K562 (cell line): ENCODE data around the gene AP2S1. TPM values are rescaled to one million over a fixed set of nuclear protein-coding genes. Genes with fewer than 3 reads are reported as not detected.
A peak's percentile ranks its signal among the peaks of the same experiment; 100 is the strongest.

Experiments used
- CC2D1A ChIP-seq: fragments of 450-650 bp; IDR thresholded peaks from 2 replicates; pipeline ENCODE4 v1.6.1; 2017; ENCODE audit warnings: mild to moderate bottlenecking
- CSDE1 ChIP-seq, 2 experiments: fragments of 450-650 bp; IDR thresholded peaks; 2 replicates each; pipeline ENCODE4 v1.6.1; 2016; ENCODE audit warnings: mild to moderate bottlenecking in 1 of 2
- DPF2 ChIP-seq: fragments of 450-650 bp; IDR thresholded peaks from 2 replicates; pipeline ENCODE4 v1.6.1; 2016
- ETV5 ChIP-seq: sonication (generic); formaldehyde crosslinking; IDR thresholded peaks from 2 replicates; pipeline ENCODE4 v1.4.0; 2020; ENCODE audit warnings: low read depth, mild to moderate bottlenecking, missing genetic modification reagents
- HNRNPL ChIP-seq: fragments of 200-400 bp; formaldehyde crosslinking; IDR thresholded peaks from 2 replicates; pipeline ENCODE4 v1.6.1; 2017; ENCODE audit warnings: low read depth, mild to moderate bottlenecking, low read length
- MCM2 ChIP-seq: fragments of 450-650 bp; IDR thresholded peaks from 2 replicates; pipeline ENCODE4 v1.6.1; 2017; ENCODE audit warnings: low read depth, mild to moderate bottlenecking
- PCBP2 ChIP-seq: fragments of 200-400 bp; formaldehyde crosslinking; IDR thresholded peaks from 2 replicates; pipeline ENCODE4 v1.6.1; 2018; ENCODE audit warnings: low read length, low read depth, mild to moderate bottlenecking, moderate library complexity; ENCODE audit not compliant: poor library complexity, severe bottlenecking
- SMARCA4 ChIP-seq: fragments of 450-650 bp; IDR thresholded peaks from 2 replicates; pipeline ENCODE4 v1.6.1; 2016
- THAP7 ChIP-seq: fragments of 250-450 bp; sonication (Bioruptor Pico); IDR thresholded peaks from 2 replicates; pipeline ENCODE4 v1.5.0; 2021
- ZNF133 ChIP-seq: fragments of 250-450 bp; sonication (Bioruptor Pico); IDR thresholded peaks from 2 replicates; pipeline ENCODE4 v1.4.0; 2020; ENCODE audit warnings: mild to moderate bottlenecking
- ZNF280B ChIP-seq: fragments of 250-450 bp; sonication (Bioruptor Pico); IDR thresholded peaks from 2 replicates; pipeline ENCODE4 v1.5.1; 2021; ENCODE audit warnings: mild to moderate bottlenecking
- ZNF384 ChIP-seq: IDR thresholded peaks from 2 replicates; pipeline ENCODE4 v1.6.1; 2012; ENCODE audit warnings: low read depth, low read length, improper control_type of control experiment
- ZNF707 ChIP-seq: fragments of 250-450 bp; sonication (Bioruptor Pico); conservative IDR thresholded peaks from 2 replicates; pipeline ENCODE4 v1.8.0; 2022; ENCODE audit warnings: inconsistent platforms, mild to moderate bottlenecking, moderate library complexity
- polyA plus RNA-seq, 8 experiments: library from polyadenylated mRNA; depleted of rRNA in 4 of 8; stranded (reverse) in 5 of 8; unstranded in 3 of 8; fragments of >200 nt; fragmentation: Nextera tagmentation in 2 of 8; fragmentation: Illumina TruSeq in 1 of 8; extraction: Ambion mirVana in 2 of 8; extraction: Trizol in 1 of 8; gene quantifications; 2 replicates each; pipeline versions ENCODE4 v1.2.1 to v1.2.3, GENCODE V29; 2011 to 2014; ENCODE audit warnings: inconsistent platforms in 1 of 8, missing spikeins in 1 of 8
- total RNA-seq, 7 experiments: library from RNA; depleted of rRNA in 6 of 7; stranded (reverse); fragments of >200 nt in 6 of 7; fragmentation: Illumina TruSeq in 2 of 7; extraction: Trizol in 2 of 7; gene quantifications; 2 replicates each; pipeline versions ENCODE4 v1.2.1 to v1.2.3, GENCODE V29; 2011 to 2021; ENCODE audit warnings: low replicate concordance in 1 of 7
- TF ChIP-seq, protein P1 (sequence below), 2 experiments: IDR thresholded peaks; 2 replicates each; pipeline ENCODE4 v1.6.1; 2012; ENCODE audit warnings: improper control_type of control experiment in 2 of 2, low read depth in 2 of 2, low read length in 2 of 2, borderline replicate concordance in 1 of 2
- TF ChIP-seq, protein P2 (sequence below): fragments of 200-800 bp; sonication (Bioruptor generic); IDR thresholded peaks from 2 replicates; pipeline ENCODE4 v1.6.1; 2017; ENCODE audit warnings: missing genetic modification characterization, missing compliant biosample characterization
- TF ChIP-seq, protein P3 (sequence below): fragments of 200-800 bp; sonication (Bioruptor generic); IDR thresholded peaks from 2 replicates; pipeline ENCODE4 v1.6.1; 2017; ENCODE audit warnings: missing genetic modification characterization, missing compliant biosample characterization
- TF ChIP-seq, protein P4 (sequence below): conservative IDR thresholded peaks from 2 replicates; pipeline ENCODE4 v1.6.1; 2011; ENCODE audit warnings: low read depth, mild to moderate bottlenecking, low read length; ENCODE audit not compliant: control insufficient read depth
- TF ChIP-seq, protein P5 (sequence below): fragments of 250-450 bp; sonication (Bioruptor Pico); IDR thresholded peaks from 2 replicates; pipeline ENCODE4 v1.5.0; 2020; ENCODE audit warnings: mild to moderate bottlenecking

Gene AP2S1
- total and polyA plus RNA-seq, 9 of the 15 experiments (the other 6 are each of a cell fraction or from before 2014, with no cell fraction given), result 32.4 to 294 (median 136) TPM

DNA sequence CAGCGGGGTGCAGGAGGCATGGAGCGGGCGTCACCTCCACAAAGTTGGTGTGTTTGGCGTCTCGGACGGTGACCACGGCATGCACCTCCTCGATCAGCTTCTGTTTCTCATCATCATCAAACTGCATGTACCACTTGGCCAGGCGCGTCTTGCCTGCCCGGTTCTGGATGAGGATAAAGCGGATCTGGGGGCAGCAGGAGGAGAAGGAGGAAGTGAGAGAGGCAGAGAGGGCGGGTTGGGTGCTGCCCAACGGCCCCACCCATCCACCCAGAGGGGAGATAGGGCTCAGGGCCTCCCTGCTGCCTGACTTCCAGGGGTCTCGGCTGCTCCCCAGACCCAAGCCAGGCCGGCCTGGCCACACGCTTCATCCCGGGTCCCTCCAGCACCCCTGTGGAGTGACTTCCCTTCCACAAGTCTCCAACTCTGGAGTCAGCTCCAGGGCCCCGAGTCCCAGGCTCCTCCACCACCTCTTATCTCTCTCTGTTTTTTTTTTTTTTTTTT, 4.6 kb downstream of the AP2S1 start (continued):
- TF ChIP-seq HNRNPL (0 out of 2 replicates have a peak, but pooled peaks have one; percentile 60), ZNF384 (peak; percentile 98), ZNF707 (CRISPR knock-in tag) (no peak), CSDE1 (IDR thresholded peaks at IDR 0.05) (no peak), DPF2 (peak; percentile 63), THAP7 (CRISPR knock-in tag) (no peak), MCM2 (no peak), ETV5 (CRISPR knock-in tag) (no peak), ZNF280B (CRISPR knock-in tag) (no peak), PCBP2 (no peak), ZNF133 (CRISPR knock-in tag) (no peak), SMARCA4 (peak; percentile 60), CC2D1A (no peak)
- TF ChIP-seq, protein P1, sequence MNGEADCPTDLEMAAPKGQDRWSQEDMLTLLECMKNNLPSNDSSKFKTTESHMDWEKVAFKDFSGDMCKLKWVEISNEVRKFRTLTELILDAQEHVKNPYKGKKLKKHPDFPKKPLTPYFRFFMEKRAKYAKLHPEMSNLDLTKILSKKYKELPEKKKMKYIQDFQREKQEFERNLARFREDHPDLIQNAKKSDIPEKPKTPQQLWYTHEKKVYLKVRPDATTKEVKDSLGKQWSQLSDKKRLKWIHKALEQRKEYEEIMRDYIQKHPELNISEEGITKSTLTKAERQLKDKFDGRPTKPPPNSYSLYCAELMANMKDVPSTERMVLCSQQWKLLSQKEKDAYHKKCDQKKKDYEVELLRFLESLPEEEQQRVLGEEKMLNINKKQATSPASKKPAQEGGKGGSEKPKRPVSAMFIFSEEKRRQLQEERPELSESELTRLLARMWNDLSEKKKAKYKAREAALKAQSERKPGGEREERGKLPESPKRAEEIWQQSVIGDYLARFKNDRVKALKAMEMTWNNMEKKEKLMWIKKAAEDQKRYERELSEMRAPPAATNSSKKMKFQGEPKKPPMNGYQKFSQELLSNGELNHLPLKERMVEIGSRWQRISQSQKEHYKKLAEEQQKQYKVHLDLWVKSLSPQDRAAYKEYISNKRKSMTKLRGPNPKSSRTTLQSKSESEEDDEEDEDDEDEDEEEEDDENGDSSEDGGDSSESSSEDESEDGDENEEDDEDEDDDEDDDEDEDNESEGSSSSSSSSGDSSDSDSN (IDR thresholded peaks at IDR 0.05; ENCODE audit: borderline replicate concordance in 1 of 2, low read depth in 2 of 2, low read length in 2 of 2), result no peak
- TF ChIP-seq, protein P2, sequence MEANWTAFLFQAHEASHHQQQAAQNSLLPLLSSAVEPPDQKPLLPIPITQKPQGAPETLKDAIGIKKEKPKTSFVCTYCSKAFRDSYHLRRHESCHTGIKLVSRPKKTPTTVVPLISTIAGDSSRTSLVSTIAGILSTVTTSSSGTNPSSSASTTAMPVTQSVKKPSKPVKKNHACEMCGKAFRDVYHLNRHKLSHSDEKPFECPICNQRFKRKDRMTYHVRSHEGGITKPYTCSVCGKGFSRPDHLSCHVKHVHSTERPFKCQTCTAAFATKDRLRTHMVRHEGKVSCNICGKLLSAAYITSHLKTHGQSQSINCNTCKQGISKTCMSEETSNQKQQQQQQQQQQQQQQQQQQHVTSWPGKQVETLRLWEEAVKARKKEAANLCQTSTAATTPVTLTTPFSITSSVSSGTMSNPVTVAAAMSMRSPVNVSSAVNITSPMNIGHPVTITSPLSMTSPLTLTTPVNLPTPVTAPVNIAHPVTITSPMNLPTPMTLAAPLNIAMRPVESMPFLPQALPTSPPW (CRISPR knock-in tag), result peak; percentile 73
- TF ChIP-seq, protein P3, sequence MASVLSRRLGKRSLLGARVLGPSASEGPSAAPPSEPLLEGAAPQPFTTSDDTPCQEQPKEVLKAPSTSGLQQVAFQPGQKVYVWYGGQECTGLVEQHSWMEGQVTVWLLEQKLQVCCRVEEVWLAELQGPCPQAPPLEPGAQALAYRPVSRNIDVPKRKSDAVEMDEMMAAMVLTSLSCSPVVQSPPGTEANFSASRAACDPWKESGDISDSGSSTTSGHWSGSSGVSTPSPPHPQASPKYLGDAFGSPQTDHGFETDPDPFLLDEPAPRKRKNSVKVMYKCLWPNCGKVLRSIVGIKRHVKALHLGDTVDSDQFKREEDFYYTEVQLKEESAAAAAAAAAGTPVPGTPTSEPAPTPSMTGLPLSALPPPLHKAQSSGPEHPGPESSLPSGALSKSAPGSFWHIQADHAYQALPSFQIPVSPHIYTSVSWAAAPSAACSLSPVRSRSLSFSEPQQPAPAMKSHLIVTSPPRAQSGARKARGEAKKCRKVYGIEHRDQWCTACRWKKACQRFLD (CRISPR knock-in tag), result no peak
- TF ChIP-seq, protein P4, sequence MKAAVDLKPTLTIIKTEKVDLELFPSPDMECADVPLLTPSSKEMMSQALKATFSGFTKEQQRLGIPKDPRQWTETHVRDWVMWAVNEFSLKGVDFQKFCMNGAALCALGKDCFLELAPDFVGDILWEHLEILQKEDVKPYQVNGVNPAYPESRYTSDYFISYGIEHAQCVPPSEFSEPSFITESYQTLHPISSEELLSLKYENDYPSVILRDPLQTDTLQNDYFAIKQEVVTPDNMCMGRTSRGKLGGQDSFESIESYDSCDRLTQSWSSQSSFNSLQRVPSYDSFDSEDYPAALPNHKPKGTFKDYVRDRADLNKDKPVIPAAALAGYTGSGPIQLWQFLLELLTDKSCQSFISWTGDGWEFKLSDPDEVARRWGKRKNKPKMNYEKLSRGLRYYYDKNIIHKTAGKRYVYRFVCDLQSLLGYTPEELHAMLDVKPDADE, result 0 out of 2 replicates have a peak, but pooled peaks have one; percentile 48
- TF ChIP-seq, protein P5, sequence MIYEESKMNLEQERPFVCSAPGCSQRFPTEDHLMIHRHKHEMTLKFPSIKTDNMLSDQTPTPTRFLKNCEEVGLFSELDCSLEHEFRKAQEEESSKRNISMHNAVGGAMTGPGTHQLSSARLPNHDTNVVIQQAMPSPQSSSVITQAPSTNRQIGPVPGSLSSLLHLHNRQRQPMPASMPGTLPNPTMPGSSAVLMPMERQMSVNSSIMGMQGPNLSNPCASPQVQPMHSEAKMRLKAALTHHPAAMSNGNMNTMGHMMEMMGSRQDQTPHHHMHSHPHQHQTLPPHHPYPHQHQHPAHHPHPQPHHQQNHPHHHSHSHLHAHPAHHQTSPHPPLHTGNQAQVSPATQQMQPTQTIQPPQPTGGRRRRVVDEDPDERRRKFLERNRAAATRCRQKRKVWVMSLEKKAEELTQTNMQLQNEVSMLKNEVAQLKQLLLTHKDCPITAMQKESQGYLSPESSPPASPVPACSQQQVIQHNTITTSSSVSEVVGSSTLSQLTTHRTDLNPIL (CRISPR knock-in tag), result no peak
